ENCODE measurements around the gene CDCA8.

DNA sequence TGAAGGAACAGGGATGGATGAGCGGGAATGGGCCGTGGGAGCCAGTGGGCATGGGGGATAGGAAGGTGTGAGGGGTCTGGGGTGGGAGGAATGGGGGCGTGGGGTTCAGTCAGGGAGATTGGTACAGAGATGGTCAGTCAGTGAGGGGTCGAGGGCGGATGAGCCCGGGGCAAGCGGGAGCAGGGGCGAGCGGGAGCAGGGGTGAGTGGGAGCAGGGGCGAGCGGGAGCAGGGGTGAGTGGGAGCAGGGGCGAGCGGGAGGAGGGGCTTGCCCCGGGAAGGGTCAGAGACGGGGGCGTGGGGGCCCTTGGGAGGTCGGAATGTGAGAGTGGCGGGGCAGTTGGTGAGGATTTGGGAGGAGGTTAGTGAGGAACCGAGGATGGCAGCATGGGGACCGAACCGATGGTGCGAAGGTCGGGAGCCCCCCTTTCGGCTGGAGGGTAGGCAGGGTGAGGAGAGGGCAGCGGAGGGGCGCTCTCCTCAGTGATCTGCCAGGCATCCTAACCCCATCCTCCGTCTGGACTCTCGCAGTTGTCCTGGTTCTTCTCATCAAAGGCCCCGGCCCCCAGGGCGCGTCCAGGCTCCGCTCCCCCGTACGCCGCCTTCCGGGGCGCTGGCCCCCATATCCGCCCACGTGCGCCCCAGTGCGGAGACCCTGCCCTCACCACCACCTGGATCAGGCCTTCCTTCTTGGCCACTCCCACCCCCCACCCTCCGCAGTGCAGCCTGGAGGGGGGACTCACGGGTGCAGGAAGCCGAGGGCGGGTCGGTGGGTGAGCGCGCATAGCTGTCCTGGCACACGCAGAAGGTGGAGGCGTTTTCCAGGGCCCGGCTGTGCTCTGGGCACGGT, 61.4 kb downstream of the CDCA8 start:
- TF ChIP-seq POLR2AphosphoS5 (IDR thresholded peaks at IDR 0.05) (no peak), POLR2A (IDR thresholded peaks at IDR 0.05) (no peak)
- TF ChIP-seq, protein P1, sequence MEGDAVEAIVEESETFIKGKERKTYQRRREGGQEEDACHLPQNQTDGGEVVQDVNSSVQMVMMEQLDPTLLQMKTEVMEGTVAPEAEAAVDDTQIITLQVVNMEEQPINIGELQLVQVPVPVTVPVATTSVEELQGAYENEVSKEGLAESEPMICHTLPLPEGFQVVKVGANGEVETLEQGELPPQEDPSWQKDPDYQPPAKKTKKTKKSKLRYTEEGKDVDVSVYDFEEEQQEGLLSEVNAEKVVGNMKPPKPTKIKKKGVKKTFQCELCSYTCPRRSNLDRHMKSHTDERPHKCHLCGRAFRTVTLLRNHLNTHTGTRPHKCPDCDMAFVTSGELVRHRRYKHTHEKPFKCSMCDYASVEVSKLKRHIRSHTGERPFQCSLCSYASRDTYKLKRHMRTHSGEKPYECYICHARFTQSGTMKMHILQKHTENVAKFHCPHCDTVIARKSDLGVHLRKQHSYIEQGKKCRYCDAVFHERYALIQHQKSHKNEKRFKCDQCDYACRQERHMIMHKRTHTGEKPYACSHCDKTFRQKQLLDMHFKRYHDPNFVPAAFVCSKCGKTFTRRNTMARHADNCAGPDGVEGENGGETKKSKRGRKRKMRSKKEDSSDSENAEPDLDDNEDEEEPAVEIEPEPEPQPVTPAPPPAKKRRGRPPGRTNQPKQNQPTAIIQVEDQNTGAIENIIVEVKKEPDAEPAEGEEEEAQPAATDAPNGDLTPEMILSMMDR (IDR thresholded peaks at IDR 0.05): no peak
